Measurements from ENCODE around the gene RHOF.

RHOF gene

DNA sequence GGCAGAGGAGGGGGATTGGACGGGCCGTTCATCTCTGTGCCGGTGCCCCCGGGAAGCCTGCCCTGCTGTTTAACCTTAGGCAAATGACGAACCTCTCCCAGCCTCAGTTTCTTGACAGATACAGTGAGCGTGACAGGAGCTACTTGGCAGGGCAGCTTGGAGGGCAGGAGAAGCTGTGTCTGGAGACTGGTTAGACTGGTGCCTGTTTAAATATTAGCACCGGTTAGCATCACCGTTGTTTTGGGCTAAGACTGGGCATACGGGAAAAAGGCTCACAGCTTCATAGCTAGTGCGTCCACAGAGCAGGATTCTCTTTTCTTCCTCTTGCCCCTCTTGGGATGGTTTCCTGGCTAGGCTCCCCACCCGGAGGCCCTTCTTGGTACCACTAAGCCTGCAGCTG, 38.7 kb downstream of the RHOF start:
- H3K36me3 ChIP-seq, result peaks cover 0 to 22% (median 0%) of the 10 kb centered on the region in 3 donors
- intact Hi-C loops (cut with DNase I; ENCODE audit: low total_unique reads), result loop anchor here (5.0 kb wide), 1 partner anchor 43 kb away; the partner anchor contains the start of gene TMEM120B
- no peak for DNase-seq
- H3K4me3 ChIP-seq, result no peak overlapping the region
- peaks cover 0 to 16% (median 11%) of the 10 kb centered on the region in 4 donors for H3K4me1 ChIP-seq
- H3K27ac ChIP-seq, result peak overlapping the region in 1 of 2 donors; percentile 46
- H3K9me3 ChIP-seq, result no peaks in the 10 kb centered on the region
- TF ChIP-seq, protein P1, sequence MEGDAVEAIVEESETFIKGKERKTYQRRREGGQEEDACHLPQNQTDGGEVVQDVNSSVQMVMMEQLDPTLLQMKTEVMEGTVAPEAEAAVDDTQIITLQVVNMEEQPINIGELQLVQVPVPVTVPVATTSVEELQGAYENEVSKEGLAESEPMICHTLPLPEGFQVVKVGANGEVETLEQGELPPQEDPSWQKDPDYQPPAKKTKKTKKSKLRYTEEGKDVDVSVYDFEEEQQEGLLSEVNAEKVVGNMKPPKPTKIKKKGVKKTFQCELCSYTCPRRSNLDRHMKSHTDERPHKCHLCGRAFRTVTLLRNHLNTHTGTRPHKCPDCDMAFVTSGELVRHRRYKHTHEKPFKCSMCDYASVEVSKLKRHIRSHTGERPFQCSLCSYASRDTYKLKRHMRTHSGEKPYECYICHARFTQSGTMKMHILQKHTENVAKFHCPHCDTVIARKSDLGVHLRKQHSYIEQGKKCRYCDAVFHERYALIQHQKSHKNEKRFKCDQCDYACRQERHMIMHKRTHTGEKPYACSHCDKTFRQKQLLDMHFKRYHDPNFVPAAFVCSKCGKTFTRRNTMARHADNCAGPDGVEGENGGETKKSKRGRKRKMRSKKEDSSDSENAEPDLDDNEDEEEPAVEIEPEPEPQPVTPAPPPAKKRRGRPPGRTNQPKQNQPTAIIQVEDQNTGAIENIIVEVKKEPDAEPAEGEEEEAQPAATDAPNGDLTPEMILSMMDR (IDR thresholded peaks at IDR 0.05), result no peak
- no peaks in the 10 kb centered on the region for H3K27me3 ChIP-seq

DNA sequence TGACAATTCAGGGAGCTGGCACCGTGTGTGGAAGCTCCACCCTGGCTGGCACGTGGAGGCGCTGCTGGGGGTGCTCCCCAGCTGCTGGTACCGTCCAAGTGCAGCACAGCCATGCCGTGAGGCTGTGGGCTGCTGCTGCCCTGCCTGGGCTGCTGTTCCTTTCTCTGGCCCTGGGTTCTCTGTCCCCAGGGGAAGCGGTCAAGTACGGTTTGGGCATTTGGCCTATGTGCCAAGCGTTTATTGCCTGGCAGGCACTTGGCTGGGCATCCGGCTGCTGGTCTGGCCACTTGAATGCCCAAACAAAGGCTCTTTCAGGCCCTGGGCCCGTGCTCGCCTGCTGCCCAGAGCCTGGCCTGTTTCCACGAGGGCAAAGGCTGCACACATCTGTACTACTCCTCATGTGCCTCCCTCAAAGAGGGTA, 39.6 kb downstream of the RHOF start:
- no peaks in the 10 kb centered on the region for H3K27me3 ChIP-seq
- no peaks in the 10 kb centered on the region for H3K9me3 ChIP-seq
- no peak overlapping the region for H3K4me3 ChIP-seq
- TF ChIP-seq, protein P1 (IDR thresholded peaks at IDR 0.05), result no peak
- peak overlapping the region in 1 of 2 donors; percentile 46 for H3K27ac ChIP-seq
- intact Hi-C loops (cut with DNase I; ENCODE audit: low total_unique reads), result loop anchor here (5.0 kb wide), 1 partner anchor 42 kb away; the partner anchor contains the start of gene TMEM120B
- H3K4me1 ChIP-seq, result peaks cover 0 to 16% (median 11%) of the 10 kb centered on the region in 4 donors
- H3K36me3 ChIP-seq, result peaks cover 0 to 30% (median 0%) of the 10 kb centered on the region in 3 donors
- peak; percentile 42 to 91 for DNase-seq

DNA sequence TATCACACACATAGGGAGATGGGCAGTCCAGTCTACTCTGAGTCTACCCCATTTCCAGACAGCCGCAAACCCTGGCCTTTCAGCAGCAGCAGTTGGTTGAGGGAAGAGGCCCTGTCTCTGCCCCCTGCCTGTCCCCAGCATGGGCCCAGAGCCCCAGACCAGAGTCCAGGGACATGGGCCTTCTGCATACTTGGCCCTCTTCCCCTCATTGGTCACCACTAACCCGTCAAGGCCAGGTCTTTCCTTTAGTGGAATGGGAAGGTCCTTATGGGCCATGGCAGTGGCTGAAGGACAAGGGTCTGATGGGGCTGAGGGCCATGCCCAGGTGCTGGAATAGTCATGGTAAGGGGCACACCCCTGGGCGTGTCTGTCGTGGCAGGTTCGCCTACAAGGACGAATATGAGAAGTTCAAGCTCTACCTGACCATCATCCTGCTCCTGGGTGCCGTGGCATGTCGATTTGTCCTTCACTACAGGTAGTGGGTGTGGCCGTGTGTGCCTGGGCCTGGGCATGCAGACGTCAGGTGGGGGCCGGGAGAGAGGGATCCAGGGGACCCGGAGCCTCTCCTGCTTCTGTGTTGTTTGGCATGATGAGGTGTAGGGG, 41.6 kb downstream of the RHOF start:
- Histone ChIP-seq H3K27ac (no peak overlapping the region), H3K4me1 (peaks cover 0 to 16% (median 11%) of the 10 kb centered on the region in 4 donors), H3K9me3 (no peaks in the 10 kb centered on the region), H3K36me3 (peaks cover 0 to 37% (median 0%) of the 10 kb centered on the region in 3 donors), H3K4me3 (no peak overlapping the region), H3K27me3 (no peaks in the 10 kb centered on the region)
- DNase-seq, result no peak
- intact Hi-C loops (cut with DNase I; ENCODE audit: low total_unique reads), result loop anchor here (5.0 kb wide), 1 partner anchor 40 kb away; the partner anchor contains the start of gene TMEM120B
- TF ChIP-seq, protein P1 (IDR thresholded peaks at IDR 0.05), result no peak

DNA sequence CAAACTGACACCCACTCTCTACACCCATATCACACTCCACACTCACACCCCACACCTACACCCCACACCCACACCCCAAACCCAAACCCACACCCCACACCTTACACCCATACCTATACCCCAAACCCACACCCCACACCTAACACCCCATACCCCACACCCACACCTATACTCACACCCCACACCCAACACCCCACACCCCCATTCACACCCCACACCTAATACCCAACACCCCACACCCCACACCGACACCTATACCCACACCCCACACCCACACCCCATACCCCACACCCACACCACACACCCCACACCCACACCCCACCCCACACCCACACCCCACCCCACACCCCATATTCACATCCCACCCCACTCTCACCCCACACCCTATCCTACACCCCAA, 42.5 kb downstream of the RHOF start:
- DNase-seq, result no peak
- Histone ChIP-seq H3K4me1 (peaks cover 0 to 16% (median 11%) of the 10 kb centered on the region in 4 donors), H3K27ac (no peak overlapping the region), H3K9me3 (no peaks in the 10 kb centered on the region), H3K4me3 (no peak overlapping the region), H3K27me3 (no peaks in the 10 kb centered on the region), H3K36me3 (peaks cover 0 to 37% (median 0%) of the 10 kb centered on the region in 3 donors)
- intact Hi-C loops (cut with DNase I; ENCODE audit: low total_unique reads), result loop anchor here (5.0 kb wide), 1 partner anchor 39 kb away; the partner anchor contains the start of gene TMEM120B
- TF ChIP-seq, protein P1 (IDR thresholded peaks at IDR 0.05), result no peak

DNA sequence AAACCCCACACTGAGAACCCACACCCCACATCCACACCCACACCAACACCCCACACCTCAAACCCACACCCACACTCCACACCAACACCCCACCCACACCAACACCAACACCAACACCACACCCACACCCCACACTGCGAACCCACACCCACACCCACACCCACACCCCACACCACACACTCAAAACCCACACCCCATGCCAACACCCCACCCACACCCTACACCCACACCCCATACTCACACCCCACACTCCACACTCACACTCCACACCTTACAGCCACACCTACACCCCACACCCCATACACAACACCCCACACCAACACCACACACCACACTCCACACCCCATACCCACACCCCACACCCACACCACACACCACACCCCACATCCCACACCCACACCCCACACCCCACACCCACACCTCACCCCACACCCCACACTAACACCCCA, 43.0 kb downstream of the RHOF start:
- H3K4me1 ChIP-seq, result peaks cover 0 to 16% (median 11%) of the 10 kb centered on the region in 4 donors
- intact Hi-C loops (cut with DNase I; ENCODE audit: low total_unique reads), result loop anchor here (5.0 kb wide), 1 partner anchor 38 kb away; the partner anchor contains the start of gene TMEM120B
- TF ChIP-seq, protein P1 (IDR thresholded peaks at IDR 0.05), result no peak
- no peak for DNase-seq
- no peak overlapping the region for H3K4me3 ChIP-seq
- H3K27me3 ChIP-seq, result no peaks in the 10 kb centered on the region
- peaks cover 0 to 37% (median 0%) of the 10 kb centered on the region in 3 donors for H3K36me3 ChIP-seq
- H3K27ac ChIP-seq, result no peak overlapping the region
- no peaks in the 10 kb centered on the region for H3K9me3 ChIP-seq

Data from tibial artery (tissue), 4 donors.